ENCODE results near the gene C2orf80. TPM values are rescaled to one million over a fixed set of nuclear protein-coding genes. Genes with fewer than 3 reads are reported as not detected.
"Not testable (repeated sequence)": the region's sequence is repeated elsewhere in the genome, so short reads cannot be mapped to it uniquely, and the experiment has no call there.

The C2orf80 gene
- total RNA-seq, 4 donors from 2014 or later: not detected

DNA sequence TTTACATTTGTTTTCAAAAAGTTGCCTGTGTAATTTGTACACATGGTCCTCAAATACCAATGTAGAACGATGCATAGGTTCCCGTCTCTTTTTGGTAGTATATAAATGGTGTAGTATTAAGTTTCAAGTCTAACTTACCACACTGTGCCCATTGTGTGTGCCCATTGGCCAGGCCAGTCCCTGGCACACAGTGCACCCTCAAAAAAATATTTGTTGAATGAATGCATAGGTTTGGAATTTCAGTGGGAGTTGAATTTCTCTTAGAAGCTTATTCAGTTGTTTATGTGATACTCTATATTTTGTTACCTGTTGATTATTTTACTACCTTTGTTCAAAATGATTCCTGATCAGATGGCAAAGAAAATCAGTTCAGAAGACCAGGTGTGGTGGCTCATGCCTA is 35.0 kb upstream of the C2orf80 start:
- no peaks in the 10 kb centered on the region for H3K36me3 ChIP-seq
- H3K27ac ChIP-seq: no peak overlapping the region
- H3K9me3 ChIP-seq: no peaks in the 10 kb centered on the region
- no peak overlapping the region for H3K4me3 ChIP-seq
- TF ChIP-seq POLR2A (IDR thresholded peaks at IDR 0.05): no peak
- TF ChIP-seq, protein P1, sequence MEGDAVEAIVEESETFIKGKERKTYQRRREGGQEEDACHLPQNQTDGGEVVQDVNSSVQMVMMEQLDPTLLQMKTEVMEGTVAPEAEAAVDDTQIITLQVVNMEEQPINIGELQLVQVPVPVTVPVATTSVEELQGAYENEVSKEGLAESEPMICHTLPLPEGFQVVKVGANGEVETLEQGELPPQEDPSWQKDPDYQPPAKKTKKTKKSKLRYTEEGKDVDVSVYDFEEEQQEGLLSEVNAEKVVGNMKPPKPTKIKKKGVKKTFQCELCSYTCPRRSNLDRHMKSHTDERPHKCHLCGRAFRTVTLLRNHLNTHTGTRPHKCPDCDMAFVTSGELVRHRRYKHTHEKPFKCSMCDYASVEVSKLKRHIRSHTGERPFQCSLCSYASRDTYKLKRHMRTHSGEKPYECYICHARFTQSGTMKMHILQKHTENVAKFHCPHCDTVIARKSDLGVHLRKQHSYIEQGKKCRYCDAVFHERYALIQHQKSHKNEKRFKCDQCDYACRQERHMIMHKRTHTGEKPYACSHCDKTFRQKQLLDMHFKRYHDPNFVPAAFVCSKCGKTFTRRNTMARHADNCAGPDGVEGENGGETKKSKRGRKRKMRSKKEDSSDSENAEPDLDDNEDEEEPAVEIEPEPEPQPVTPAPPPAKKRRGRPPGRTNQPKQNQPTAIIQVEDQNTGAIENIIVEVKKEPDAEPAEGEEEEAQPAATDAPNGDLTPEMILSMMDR (IDR thresholded peaks at IDR 0.05): no peak
- TF ChIP-seq EP300 (IDR thresholded peaks at IDR 0.05): no peak
- DNase-seq (ENCODE audit: low spot score in 2 of 2): no peak
- 63 to 73% methylated on average over 2 of the region's 2 CpGs for WGBS, 2 donors
- H3K4me1 ChIP-seq: no peaks in the 10 kb centered on the region
- no peaks in the 10 kb centered on the region for H3K27me3 ChIP-seq

DNA sequence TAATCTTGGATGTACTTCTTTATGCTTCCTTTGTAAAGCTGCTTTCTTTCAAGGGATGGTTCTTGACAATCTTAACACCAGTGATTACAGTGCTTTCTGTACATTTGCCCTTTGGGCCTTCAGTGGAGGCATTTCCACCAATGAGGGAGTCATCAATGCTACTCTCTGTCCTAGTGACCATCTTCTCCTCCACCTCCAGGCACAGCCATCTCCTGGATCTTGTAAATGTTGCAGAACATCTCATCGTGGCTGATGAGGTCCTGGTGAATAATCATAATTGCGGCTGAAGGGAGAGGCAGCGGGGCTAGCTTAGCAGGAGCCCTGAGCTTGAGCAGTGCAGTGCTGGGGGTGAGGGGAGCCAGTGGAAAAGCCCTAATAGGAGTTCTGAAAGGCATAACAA is 32.5 kb upstream of the C2orf80 start:
- no peaks in the 10 kb centered on the region for H3K36me3 ChIP-seq
- no peak for TF ChIP-seq EP300 (IDR thresholded peaks at IDR 0.05)
- TF ChIP-seq, protein P1 (IDR thresholded peaks at IDR 0.05): no peak
- TF ChIP-seq POLR2A (IDR thresholded peaks at IDR 0.05): no peak
- H3K4me3 ChIP-seq: no peak overlapping the region
- H3K27ac ChIP-seq: no peak overlapping the region
- no peaks in the 10 kb centered on the region for H3K27me3 ChIP-seq
- no peaks in the 10 kb centered on the region for H3K4me1 ChIP-seq
- WGBS, 2 donors: 83 to 91% methylated on average over 3 of the region's 3 CpGs
- H3K9me3 ChIP-seq: no peaks in the 10 kb centered on the region
- DNase-seq (ENCODE audit: low spot score in 2 of 2): no peak

DNA sequence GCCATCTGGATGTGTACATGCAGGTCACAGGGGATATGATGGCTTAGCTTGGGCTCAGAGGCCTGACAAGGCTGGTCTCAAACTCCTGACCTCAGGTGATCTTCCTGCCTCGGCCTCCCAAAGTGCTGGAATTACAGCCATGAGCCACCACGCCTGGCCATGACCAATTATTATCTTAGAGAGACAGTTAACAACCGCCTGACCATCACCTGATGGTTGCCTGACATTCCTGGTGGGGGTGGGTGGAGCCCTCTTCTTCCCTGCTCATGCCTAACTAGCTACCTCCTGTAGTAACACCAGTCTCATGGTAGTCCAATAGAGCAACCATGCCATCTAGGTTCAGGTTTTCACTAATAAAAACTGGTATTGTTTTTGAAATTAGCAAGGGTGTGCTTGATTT is 32.0 kb upstream of the C2orf80 start:
- H3K36me3 ChIP-seq; H3K9me3 ChIP-seq; H3K4me1 ChIP-seq; H3K4me3 ChIP-seq; H3K27me3 ChIP-seq; H3K27ac ChIP-seq; DNase-seq (ENCODE audit: low spot score in 2 of 2): not testable (repeated sequence)
- 87 to 89% methylated on average over 3 of the region's 3 CpGs for WGBS, 2 donors

DNA sequence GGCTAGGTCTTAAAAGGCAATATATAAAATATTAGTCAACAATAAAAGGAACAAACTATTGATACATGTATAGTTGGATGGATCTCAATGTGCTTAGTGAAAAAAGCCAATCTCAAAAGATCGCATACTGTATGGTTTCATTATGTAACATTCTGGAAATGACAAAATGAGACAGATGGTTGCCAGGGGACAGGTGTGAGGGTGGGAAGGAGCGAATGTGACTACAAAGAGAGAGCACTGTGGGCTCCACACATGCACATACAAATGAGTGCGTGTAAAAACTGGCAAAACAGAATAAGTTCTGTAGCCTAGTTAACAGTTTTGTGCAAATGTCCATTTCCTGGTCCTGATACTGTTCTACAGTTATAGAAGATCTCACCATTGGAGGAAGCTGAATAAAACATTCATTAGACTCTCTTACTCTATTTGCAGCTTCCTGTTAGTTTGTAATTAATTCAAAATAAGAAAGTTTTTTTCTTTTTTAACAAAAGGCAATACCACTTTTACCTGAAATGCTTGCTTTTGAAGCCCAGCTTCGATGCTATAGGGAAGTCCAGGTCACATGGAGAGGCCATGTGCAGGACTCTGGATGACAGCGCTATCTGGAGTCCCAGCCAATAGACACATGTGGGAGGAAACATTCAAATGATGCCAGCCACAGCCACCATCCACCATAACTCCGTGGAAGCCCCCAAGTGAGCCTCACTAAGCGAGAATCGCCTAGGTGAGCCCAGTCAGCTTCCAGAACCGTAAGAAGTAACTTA is 21.0 kb upstream of the C2orf80 start:
- Histone ChIP-seq H3K4me3 (no peak overlapping the region), H3K36me3 (no peaks in the 10 kb centered on the region), H3K27me3 (no peaks in the 10 kb centered on the region), H3K27ac (no peak overlapping the region), H3K9me3 (no peaks in the 10 kb centered on the region), H3K4me1 (no peaks in the 10 kb centered on the region)
- no peak for DNase-seq (ENCODE audit: low spot score in 2 of 2)
- TF ChIP-seq EP300 (IDR thresholded peaks at IDR 0.05) (no peak), POLR2A (IDR thresholded peaks at IDR 0.05) (no peak)
- TF ChIP-seq, protein P1 (IDR thresholded peaks at IDR 0.05): no peak
- 89 to 92% methylated on average over 9 of the region's 9 CpGs for WGBS, 2 donors

DNA sequence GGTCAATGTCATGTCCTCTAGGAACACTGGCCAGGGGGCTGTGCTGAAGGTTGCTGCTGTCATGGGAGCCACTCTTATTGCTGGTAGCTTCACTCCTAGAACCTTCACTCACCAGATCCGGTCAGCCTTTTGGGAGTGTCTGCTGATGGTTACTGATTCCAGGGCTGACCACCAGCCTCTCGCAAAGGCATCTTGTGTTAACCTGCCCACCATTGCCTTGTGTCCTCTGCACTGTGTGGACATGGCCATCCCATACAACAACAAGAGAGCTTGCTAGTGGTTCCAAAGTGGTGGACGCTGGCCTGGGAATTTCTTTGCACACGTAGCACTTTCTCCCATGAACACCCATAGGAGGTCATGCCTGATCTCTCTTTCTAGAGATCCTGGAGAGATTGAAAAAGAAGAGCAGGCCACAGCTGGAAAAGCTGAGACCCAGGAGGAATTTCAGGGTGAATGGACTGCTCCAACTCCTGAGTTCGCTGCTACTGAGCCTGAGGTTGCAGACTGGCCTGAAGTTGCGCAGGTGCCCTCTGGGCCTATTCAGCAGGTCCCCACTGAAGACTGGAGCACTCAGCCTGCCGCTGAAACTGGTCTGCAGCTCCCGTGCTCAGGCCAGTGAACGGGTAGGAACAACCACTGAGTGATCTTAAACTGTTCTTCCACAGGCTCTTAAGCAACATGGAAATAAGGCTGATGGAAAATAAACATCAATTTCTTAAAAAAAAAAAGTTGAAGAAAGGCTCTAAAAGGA is 18.7 kb upstream of the C2orf80 start:
- Histone ChIP-seq H3K27me3 (no peaks in the 10 kb centered on the region), H3K4me3 (no peak overlapping the region), H3K9me3 (no peaks in the 10 kb centered on the region), H3K4me1 (no peaks in the 10 kb centered on the region), H3K36me3 (no peaks in the 10 kb centered on the region), H3K27ac (no peak overlapping the region)
- no peak for DNase-seq (ENCODE audit: low spot score in 2 of 2)
- WGBS, 2 donors: 87 to 89% methylated on average over 9 of the region's 9 CpGs
- TF ChIP-seq POLR2A (IDR thresholded peaks at IDR 0.05): no peak
- no peak for TF ChIP-seq EP300 (IDR thresholded peaks at IDR 0.05)
- TF ChIP-seq, protein P1 (IDR thresholded peaks at IDR 0.05): no peak

Data from tibial nerve (tissue), 4 donors.